AG09319 (cell line): ENCODE measurements around the gene BHLHE40.

ENCODE experiments used
- DNase-seq: peaks from one replicate; pipeline ENCODE4 v3.0.0-alpha.2; 2010; ENCODE audit warnings: low read depth; ENCODE audit errors: extremely low read depth
- CTCF ChIP-seq: IDR thresholded peaks from 2 replicates; pipeline ENCODE4 v1.5.1; 2011; ENCODE audit warnings: low read depth, mild to moderate bottlenecking, inconsistent platforms, low read length, moderate library complexity

BHLHE40 gene

GRCh38 chr3:5020242-5020722, 41.0 kb downstream of the BHLHE40 start:
- no peak for TF ChIP-seq CTCF

GRCh38 chr3:5021116-5022092, 42.2 kb downstream of the BHLHE40 start:
- TF ChIP-seq CTCF, result no peak
- DNase-seq, result no peak

More at GRCh38 chr3:5020242-5020722, 41.0 kb downstream of the BHLHE40 start:
- no peak for DNase-seq

- no peak for DNase-seq
- TF ChIP-seq CTCF, result no peak
Measured at GRCh38 chr3:5022187-5022965, 43.1 kb downstream of the BHLHE40 start.

- peak; percentile 82 for DNase-seq
- no peak for TF ChIP-seq CTCF
Measured at GRCh38 chr3:5022966-5023776, 43.9 kb downstream of the BHLHE40 start.

GRCh38 chr3:5023777-5024346, 44.6 kb downstream of the BHLHE40 start:
- DNase-seq, result no peak
- no peak for TF ChIP-seq CTCF

GRCh38 chr3:5026046-5026362, 46.8 kb downstream of the BHLHE40 start:
- no peak for TF ChIP-seq CTCF

More at GRCh38 chr3:5026046-5026362, 46.8 kb downstream of the BHLHE40 start:
- no peak for DNase-seq
